OCI-LY7 (cell line): Measurements from ENCODE around the gene N4BP2. TPM values are rescaled to one million over a fixed set of nuclear protein-coding genes. Genes with fewer than 3 reads are reported as not detected.

Source experiments
- BruUV-seq: library from RNA; stranded (reverse); fragments of 400-500 nt; replicated peaks from 2 replicates; lab custom pipeline; 2021; lab: Mats Ljungman, UMichigan
- CTCF ChIA-PET: fragments of 300-600 bp; sonication (Branson Sonifier 250); formaldehyde crosslinking; loops from one replicate; lab custom pipeline; 2022; ENCODE audit warnings: antibody characterized with exemption; ENCODE audit not compliant: unreplicated experiment; lab: Charles Lee
- POLR2A ChIA-PET: fragments of 300-600 bp; sonication (Branson Sonifier 250); formaldehyde crosslinking; loops from one replicate; lab custom pipeline; 2022; ENCODE audit warnings: antibody characterized with exemption; lab: Charles Lee
- DNase-seq: peaks from one replicate; pipeline ENCODE4 v3.0.0-alpha.2; 2015; ENCODE audit warnings: low spot score
- H2AFZ ChIP-seq: fragments of 200-600 bp; sonication (generic), shearing (Covaris generic); 2 replicates; pipeline ENCODE4 v1.6.1; 2014; ENCODE audit warnings: mild to moderate bottlenecking, antibody characterized with exemption, low read length, moderate library complexity
- H3K27ac ChIP-seq: fragments of 200-600 bp; sonication (generic); 2 replicates; pipeline ENCODE4 v1.5.1; 2014; ENCODE audit warnings: mixed run types, low read depth, mild to moderate bottlenecking, moderate library complexity, low read length, inconsistent platforms; ENCODE audit not compliant: poor library complexity, severe bottlenecking
- H3K36me3 ChIP-seq: fragments of 200-600 bp; sonication (generic); 2 replicates; pipeline ENCODE4 v1.6.1; 2014; ENCODE audit warnings: mild to moderate bottlenecking, antibody characterized with exemption, low read length, moderate library complexity, mixed read lengths; ENCODE audit not compliant: insufficient read depth
- H3K4me1 ChIP-seq: fragments of 200-600 bp; sonication (generic); 2 replicates; pipeline ENCODE4 v1.5.1; 2014; ENCODE audit warnings: mild to moderate bottlenecking, low read length; ENCODE audit not compliant: insufficient read depth, poor library complexity, severe bottlenecking
- H3K4me2 ChIP-seq: fragments of 200-600 bp; sonication (generic); 2 replicates; pipeline ENCODE4 v1.6.1; 2014; ENCODE audit warnings: mild to moderate bottlenecking, low read length
- H3K4me3 ChIP-seq: fragments of 200-600 bp; sonication (generic); 2 replicates; pipeline ENCODE4 v1.5.1; 2014; ENCODE audit warnings: mild to moderate bottlenecking, low read depth, low read length; ENCODE audit not compliant: poor library complexity, severe bottlenecking
- H3K79me2 ChIP-seq: fragments of 200-600 bp; sonication (generic); 2 replicates; pipeline ENCODE4 v1.6.1; 2016; ENCODE audit warnings: low read depth, mild to moderate bottlenecking, low read length, moderate library complexity, mixed read lengths; ENCODE audit not compliant: insufficient read depth
- H3K9me2 ChIP-seq: fragments of 200-600 bp; sonication (generic); 2 replicates; pipeline ENCODE4 v1.6.1; 2016; ENCODE audit warnings: mild to moderate bottlenecking, low read length, mixed read lengths; ENCODE audit not compliant: insufficient read depth
- H3K9me3 ChIP-seq: fragments of 200-600 bp; sonication (generic); 2 replicates; pipeline ENCODE4 v1.6.1; 2014; ENCODE audit warnings: mild to moderate bottlenecking, mixed run types, low read length, mixed read lengths
- H4K20me1 ChIP-seq: fragments of 200-600 bp; sonication (generic); 2 replicates; pipeline ENCODE4 v1.6.1; 2014; ENCODE audit warnings: mild to moderate bottlenecking, antibody characterized with exemption, low read length, moderate library complexity, mixed read lengths; ENCODE audit not compliant: insufficient read depth
- CTCF ChIP-seq: fragments of 200-600 bp; sonication (generic); conservative IDR thresholded peaks from 2 replicates; pipeline ENCODE4 v1.5.1; 2014; ENCODE audit warnings: mild to moderate bottlenecking, antibody characterized with exemption, low read length, moderate library complexity, mixed read lengths
- EZH2phosphoT487 ChIP-seq: fragments of 200-600 bp; sonication (generic); IDR thresholded peaks from 2 replicates; pipeline ENCODE4 v1.6.1; 2018; ENCODE audit warnings: low read depth, borderline replicate concordance, mild to moderate bottlenecking, mixed run types, antibody characterized with exemption, low read length, moderate library complexity, mixed read lengths
- intact Hi-C: fragments of 100-400 bp; cut with micrococcal nuclease; formaldehyde crosslinking; loops from one replicate; pipeline ENCODE4 v1.10.0; 2022; ENCODE audit not compliant: unreplicated experiment
- total RNA-seq, 2 experiments: library from RNA; depleted of rRNA in 1 of 2; stranded (reverse); fragments of >200 nt in 1 of 2; shearing (Covaris generic) in 1 of 2; gene quantifications; 2 replicates each; pipeline ENCODE4 v1.2.3, GENCODE V29; 2014 to 2022

N4BP2 gene
- total RNA-seq, 2 experiments from 2014 or later, result 11.4 to 17.8 TPM

GRCh38 chr4:40193016-40193571, 136.4 kb downstream of the N4BP2 start:
- H3K9me3 ChIP-seq, result no peaks in the 10 kb centered on the region
- CTCF ChIA-PET, result interaction anchor here (1.0 kb wide), 2 partner anchors 9 to 11 kb away, joined by 3 read pairs; no protein-coding TSS in a partner anchor
- peak overlapping the region; percentile 39; the same call in 1 of the 2 replicates for H2AFZ ChIP-seq
- peaks cover 12% of the 10 kb centered on the region for H3K36me3 ChIP-seq
- H3K4me3 ChIP-seq, result peak overlapping the region; percentile 79
- H3K27ac ChIP-seq, result peak overlapping the region; percentile 93
- H4K20me1 ChIP-seq, result no peaks in the 10 kb centered on the region
- intact Hi-C loops, result loop anchor here (5.0 to 10.0 kb wide), 3 partner anchors 322 to 1019 kb away; partner anchors contain the start of gene APBB2
- BruUV-seq, result no TSS peak
- TF ChIP-seq EZH2phosphoT487, result no peak
- peak; percentile 37; the same call in 1 of the 2 replicates for TF ChIP-seq CTCF
- DNase-seq, result peak; percentile 84
- peak overlapping the region; percentile 84 for H3K4me2 ChIP-seq
- H3K4me1 ChIP-seq, result peaks cover 76% of the 10 kb centered on the region
- peaks cover 69% of the 10 kb centered on the region for H3K79me2 ChIP-seq
- POLR2A ChIA-PET, result interaction anchor here (0.5 to 17.3 kb wide), 7 partner anchors 7 to 1765 kb away, joined by 3 to 212 read pairs (median 31); no protein-coding TSS in a partner anchor
- H3K9me2 ChIP-seq, result no peaks in the 10 kb centered on the region

- H2AFZ ChIP-seq, result no peak overlapping the region; the same call in 1 of the 2 replicates
- intact Hi-C loops, result loop anchor here (5.0 to 10.0 kb wide), 3 partner anchors 321 to 1019 kb away; partner anchors contain the start of gene APBB2
- H3K27ac ChIP-seq, result peak overlapping the region; percentile 93
- H4K20me1 ChIP-seq, result peaks cover 2% of the 10 kb centered on the region; the same call in 1 of the 2 replicates
- BruUV-seq, result no TSS peak
- peak overlapping the region; percentile 84 for H3K4me2 ChIP-seq
- no peaks in the 10 kb centered on the region for H3K9me2 ChIP-seq
- H3K9me3 ChIP-seq, result no peaks in the 10 kb centered on the region
- TF ChIP-seq CTCF (no peak), EZH2phosphoT487 (no peak)
- ChIA-PET POLR2A (interaction anchor here (0.8 to 17.3 kb wide), 5 partner anchors 7 to 113 kb away, joined by 3 to 212 read pairs (median 31); no protein-coding TSS in a partner anchor), CTCF (interaction anchor here (1.0 kb wide), 2 partner anchors 10 kb away, joined by 3 read pairs; no protein-coding TSS in a partner anchor)
- peak overlapping the region; percentile 79 for H3K4me3 ChIP-seq
- peaks cover 71% of the 10 kb centered on the region for H3K4me1 ChIP-seq
- no peak for DNase-seq
- H3K36me3 ChIP-seq, result peaks cover 17% of the 10 kb centered on the region
- peaks cover 74% of the 10 kb centered on the region for H3K79me2 ChIP-seq
These were observed 136.9 kb downstream of the N4BP2 start for GRCh38 chr4:40193578-40193977.
